GM12873 (cell line): Measurements from ENCODE around the gene ARID1B.

ENCODE experiments used
- TF ChIP-seq, protein P1 (sequence below): IDR thresholded peaks from 2 replicates; pipeline ENCODE4 v1.5.1; 2012; ENCODE audit warnings: low read depth, mild to moderate bottlenecking, moderate library complexity, low read length, control low read depth; ENCODE audit not compliant: insufficient read depth; ENCODE audit errors: missing control alignments

The ARID1B gene

DNA sequence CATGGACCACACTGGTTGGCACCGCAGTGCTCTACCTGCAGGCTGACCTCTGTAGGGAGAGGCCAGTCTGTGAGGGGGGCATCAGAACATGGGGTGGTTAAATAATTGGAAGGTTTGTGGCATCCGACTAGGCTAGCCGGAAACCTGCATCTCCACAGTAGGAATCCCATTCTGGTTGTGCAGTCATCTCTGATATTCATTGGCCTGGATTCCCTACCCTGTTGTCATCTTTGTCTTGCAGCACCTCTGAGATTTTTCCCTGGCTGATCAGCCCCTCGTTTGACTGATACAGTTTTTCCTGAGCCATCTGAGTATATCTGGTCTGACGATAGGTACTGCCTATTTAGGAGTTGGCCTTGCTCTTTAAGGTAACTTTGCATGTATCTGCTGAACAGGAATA lies 286.7 kb downstream of the ARID1B start:
- TF ChIP-seq, protein P1, sequence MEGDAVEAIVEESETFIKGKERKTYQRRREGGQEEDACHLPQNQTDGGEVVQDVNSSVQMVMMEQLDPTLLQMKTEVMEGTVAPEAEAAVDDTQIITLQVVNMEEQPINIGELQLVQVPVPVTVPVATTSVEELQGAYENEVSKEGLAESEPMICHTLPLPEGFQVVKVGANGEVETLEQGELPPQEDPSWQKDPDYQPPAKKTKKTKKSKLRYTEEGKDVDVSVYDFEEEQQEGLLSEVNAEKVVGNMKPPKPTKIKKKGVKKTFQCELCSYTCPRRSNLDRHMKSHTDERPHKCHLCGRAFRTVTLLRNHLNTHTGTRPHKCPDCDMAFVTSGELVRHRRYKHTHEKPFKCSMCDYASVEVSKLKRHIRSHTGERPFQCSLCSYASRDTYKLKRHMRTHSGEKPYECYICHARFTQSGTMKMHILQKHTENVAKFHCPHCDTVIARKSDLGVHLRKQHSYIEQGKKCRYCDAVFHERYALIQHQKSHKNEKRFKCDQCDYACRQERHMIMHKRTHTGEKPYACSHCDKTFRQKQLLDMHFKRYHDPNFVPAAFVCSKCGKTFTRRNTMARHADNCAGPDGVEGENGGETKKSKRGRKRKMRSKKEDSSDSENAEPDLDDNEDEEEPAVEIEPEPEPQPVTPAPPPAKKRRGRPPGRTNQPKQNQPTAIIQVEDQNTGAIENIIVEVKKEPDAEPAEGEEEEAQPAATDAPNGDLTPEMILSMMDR: no peak

DNA sequence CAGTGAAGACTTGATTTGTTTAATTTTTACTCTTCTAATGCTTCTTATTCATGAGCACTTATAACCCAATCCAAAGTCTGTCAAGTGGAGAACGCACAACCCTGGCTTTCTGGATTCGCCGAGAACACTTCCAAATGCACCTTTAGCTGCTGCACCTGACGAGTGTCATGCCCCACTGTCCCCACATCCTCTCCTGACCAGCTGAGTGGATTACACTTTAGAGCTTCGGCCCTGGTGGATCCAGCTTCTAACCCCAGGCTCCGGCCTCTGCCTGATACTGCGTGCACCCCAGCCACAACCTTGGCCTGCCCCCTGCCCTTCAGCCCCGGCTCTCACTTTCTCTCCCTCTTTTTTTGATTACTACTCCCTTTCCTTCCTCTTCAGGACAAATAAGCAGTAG lies 287.3 kb downstream of the ARID1B start:
- TF ChIP-seq, protein P1: no peak

DNA sequence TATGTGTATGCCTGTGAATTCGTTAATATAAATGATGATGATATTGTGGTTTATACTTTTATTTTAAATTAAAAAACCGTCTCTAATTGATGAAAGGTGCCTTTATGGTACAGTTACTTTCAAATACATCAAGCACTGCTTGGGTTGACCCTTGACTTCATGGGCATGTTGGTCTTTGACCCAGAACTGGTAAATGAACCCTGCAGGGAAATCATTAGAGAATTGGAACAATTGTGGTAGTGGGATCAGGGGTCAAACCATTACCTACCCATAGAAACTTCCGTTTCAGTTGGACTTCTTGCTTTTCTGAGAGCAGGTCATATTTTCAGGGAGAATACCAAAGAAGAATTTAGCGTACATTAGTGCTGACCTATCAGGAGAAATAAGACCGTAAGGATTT lies 288.2 kb downstream of the ARID1B start:
- TF ChIP-seq, protein P1: no peak

DNA sequence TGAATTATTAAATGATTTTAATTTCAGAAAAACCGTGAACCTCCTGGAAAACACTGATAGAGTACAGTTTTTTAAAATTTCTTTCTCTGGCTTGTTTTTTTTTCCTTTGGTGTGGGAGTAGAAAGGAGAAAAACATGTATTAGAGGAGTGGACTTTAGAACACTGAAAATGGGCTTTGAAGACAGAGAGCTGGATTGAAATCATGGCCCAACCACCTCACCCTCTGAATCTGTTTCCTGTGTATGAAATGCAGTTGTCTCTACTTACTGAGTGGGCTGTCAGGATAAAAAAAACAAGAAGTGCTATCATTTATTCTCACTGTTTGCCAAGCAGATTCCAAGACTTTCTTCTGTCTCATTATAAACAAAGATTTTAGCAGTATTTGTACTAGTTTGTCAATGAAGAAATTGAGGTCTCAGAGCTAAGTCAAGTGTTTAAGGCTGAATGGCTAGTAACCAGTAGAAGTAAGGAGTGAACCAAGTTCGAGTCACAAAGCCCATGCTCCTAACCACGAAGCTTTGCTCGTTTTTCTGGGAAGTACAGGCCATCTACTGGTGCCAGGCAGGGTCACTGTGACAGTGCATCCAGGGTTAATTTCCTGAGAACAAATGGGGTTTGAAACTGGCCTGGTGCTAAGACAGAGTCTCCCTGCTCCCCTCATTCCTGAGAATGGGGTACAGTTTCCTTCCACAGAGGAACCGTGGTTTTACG lies 289.8 kb downstream of the ARID1B start:
- TF ChIP-seq, protein P1: no peak

DNA sequence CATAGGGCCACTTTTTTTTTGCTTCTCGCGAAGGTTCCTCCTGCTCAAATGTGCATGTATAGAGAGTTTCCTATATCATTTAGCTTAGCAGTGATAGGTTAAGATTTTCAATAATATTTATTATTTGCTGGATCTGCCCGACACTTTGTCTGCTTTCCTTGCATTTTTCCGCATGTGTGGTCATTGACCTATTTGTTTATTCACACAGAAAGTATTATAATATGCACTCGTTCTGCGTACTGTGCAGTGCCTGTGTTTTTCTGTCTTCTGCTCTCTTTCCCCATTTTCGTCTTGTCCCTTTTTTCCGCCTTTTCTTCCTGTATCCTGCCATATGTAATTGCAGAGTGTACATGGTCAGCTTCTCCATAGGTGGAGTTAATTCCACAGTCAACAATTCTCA lies 290.3 kb downstream of the ARID1B start:
- TF ChIP-seq, protein P1: no peak

DNA sequence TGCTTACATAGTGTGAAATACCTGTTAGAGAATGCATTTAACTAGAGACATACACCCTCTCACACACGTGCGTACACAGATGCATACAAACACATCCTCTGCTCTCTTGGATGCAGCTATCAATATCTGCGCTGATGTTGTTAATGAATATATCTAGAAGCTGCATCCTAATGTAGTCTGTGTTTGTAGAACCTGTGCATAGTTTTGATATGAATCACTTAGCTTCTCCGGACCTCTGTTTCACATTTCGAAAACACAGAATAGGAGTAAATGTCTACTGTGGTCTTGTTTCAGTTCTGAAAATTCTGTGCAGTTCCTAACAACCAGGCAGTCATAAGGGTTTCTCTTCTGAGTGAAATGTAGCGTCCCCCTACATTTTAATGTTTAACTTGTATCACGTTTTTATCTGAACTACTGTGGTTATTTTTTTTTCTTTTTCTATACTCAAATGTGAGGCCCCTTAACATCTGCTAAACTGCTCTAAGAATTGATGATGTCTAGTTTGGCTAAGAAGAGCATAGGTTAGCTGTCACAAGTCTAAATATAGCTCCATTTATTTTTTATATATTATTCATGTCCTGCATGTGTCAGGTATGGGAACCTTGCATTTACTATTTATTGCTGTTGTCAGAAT lies 291.6 kb downstream of the ARID1B start:
- TF ChIP-seq, protein P1: no peak

DNA sequence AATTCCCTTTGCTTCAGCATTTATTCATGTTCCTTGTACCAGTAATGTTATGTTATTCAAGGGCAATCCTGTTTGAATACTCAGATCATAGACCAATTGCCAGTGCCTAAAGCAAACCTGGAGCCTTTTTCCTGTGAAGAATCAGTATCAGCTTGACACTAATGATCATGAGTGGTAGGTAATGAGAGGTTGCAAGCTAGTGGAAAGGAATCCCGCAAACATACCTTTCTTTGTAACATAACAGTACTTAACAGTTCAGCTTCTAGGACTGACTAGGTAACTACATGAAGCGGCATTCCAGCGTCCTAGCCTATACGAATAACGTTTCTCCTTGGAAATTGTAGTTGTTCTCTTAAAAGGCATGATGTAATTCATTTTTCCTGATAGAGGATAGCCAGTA lies 292.4 kb downstream of the ARID1B start:
- TF ChIP-seq, protein P1: no peak
